Caco-2 (cell line): Measurements from ENCODE around the gene KCNN3. TPM values are rescaled to one million over a fixed set of nuclear protein-coding genes. Genes with fewer than 3 reads are reported as not detected.

Source experiments
- BruUV-seq: library from RNA; stranded (reverse); fragments of 400-500 nt; replicated peaks from 2 replicates; lab custom pipeline; 2021; lab: Mats Ljungman, UMichigan
- CTCF ChIA-PET: fragments of 300-600 bp; sonication (Branson Sonifier 250); formaldehyde crosslinking; loops from one replicate; lab custom pipeline; 2022; ENCODE audit warnings: antibody characterized with exemption; lab: Charles Lee
- POLR2A ChIA-PET: fragments of 300-600 bp; sonication (Branson Sonifier 250); formaldehyde crosslinking; loops from one replicate; lab custom pipeline; 2022; ENCODE audit warnings: antibody characterized with exemption; lab: Charles Lee
- DNase-seq, 2 experiments: peaks; one replicate each; pipeline versions ENCODE4 v3.0.0 to v3.0.0-alpha.2; 2020 to 2022
- H3K27me3 ChIP-seq: replicated peaks from 2 replicates; pipeline ENCODE4 v1.6.0; 2011; ENCODE audit warnings: low read length; ENCODE audit not compliant: control insufficient read depth, insufficient read depth
- H3K36me3 ChIP-seq: 2 replicates; pipeline ENCODE4 v1.5.1; 2011; ENCODE audit warnings: low read length; ENCODE audit not compliant: control insufficient read depth, insufficient read depth
- H3K4me1 ChIP-seq: fragments of 250-450 bp; sonication (Bioruptor Pico); 2 replicates; pipeline ENCODE4 v1.5.1; 2020; ENCODE audit warnings: mild to moderate bottlenecking
- H3K4me3 ChIP-seq: 2 replicates; pipeline ENCODE4 v1.5.1; 2011; ENCODE audit warnings: low read depth, mild to moderate bottlenecking, control low read depth, low read length
- H3K9me3 ChIP-seq: fragments of 250-450 bp; sonication (Bioruptor Pico); 2 replicates; pipeline ENCODE4 v1.5.1; 2020; ENCODE audit warnings: mild to moderate bottlenecking, moderate library complexity
- H3K27ac Mint-ChIP-seq: one replicate; pipeline ENCODE4 v1.8.0; 2022; ENCODE audit warnings: mixed read lengths; ENCODE audit not compliant: unreplicated experiment
- H3K27me3 Mint-ChIP-seq: one replicate; pipeline ENCODE4 v1.8.0; 2022; ENCODE audit warnings: mixed read lengths; ENCODE audit not compliant: insufficient read depth, unreplicated experiment
- H3K36me3 Mint-ChIP-seq: one replicate; pipeline ENCODE4 v1.8.0; 2022; ENCODE audit warnings: mild to moderate bottlenecking, mixed read lengths; ENCODE audit not compliant: insufficient read depth, unreplicated experiment
- H3K4me1 Mint-ChIP-seq: one replicate; pipeline ENCODE4 v1.8.0; 2022; ENCODE audit warnings: low read depth, mixed read lengths; ENCODE audit not compliant: unreplicated experiment
- H3K4me3 Mint-ChIP-seq: one replicate; pipeline ENCODE4 v1.8.0; 2022; ENCODE audit warnings: mild to moderate bottlenecking, moderate library complexity, mixed read lengths; ENCODE audit not compliant: unreplicated experiment
- H3K9me3 Mint-ChIP-seq: one replicate; pipeline ENCODE4 v1.8.0; 2022; ENCODE audit warnings: mixed read lengths; ENCODE audit not compliant: unreplicated experiment
- CTCF ChIP-seq, 2 experiments: fragments of 200-600 bp in 1 of 2; IDR thresholded peaks; 1 replicate in 1 of 2; 2 replicates in 1 of 2; pipeline versions ENCODE4 v1.5.1 to v1.8.0; 2011 to 2022; ENCODE audit warnings: antibody characterized with exemption in 1 of 2, control low read depth in 1 of 2, inconsistent platforms in 1 of 2, low read depth in 1 of 2, low read length in 1 of 2, mild to moderate bottlenecking in 1 of 2, moderate library complexity in 1 of 2; ENCODE audit not compliant: insufficient read depth in 1 of 2, severe bottlenecking in 1 of 2, unreplicated experiment in 1 of 2
- intact Hi-C: fragments of 100-400 bp; cut with micrococcal nuclease; formaldehyde crosslinking; loops from one replicate; pipeline ENCODE4 v1.10.0; 2022; ENCODE audit not compliant: unreplicated experiment
- total RNA-seq: library from RNA; stranded (reverse); gene quantifications from 2 replicates; pipeline ENCODE4 v1.2.3, GENCODE V29; 2022

KCNN3 gene
- total RNA-seq, 1 experiment from 2014 or later = 0.05 TPM

GRCh38 chr1:154705544-154705943 lies 164.5 kb downstream of the KCNN3 start:
- Mint-ChIP-seq H3K27me3 (peaks cover 11% of the 10 kb centered on the region), H3K36me3 (no peaks in the 10 kb centered on the region), H3K4me3 (no peak overlapping the region), H3K4me1 (peaks cover 5% of the 10 kb centered on the region), H3K27ac (no peak overlapping the region), H3K9me3 (no peaks in the 10 kb centered on the region)
- no peak for TF ChIP-seq CTCF (IDR thresholded peaks at IDR 0.05; ENCODE audit: insufficient read depth in 1 of 2, low read depth in 1 of 2, low read length in 1 of 2, severe bottlenecking in 1 of 2, unreplicated experiment in 1 of 2)
- ChIA-PET CTCF (no interaction called here), POLR2A (no interaction called here)
- intact Hi-C loops = no loop called here
- Histone ChIP-seq H3K4me1 (no peaks in the 10 kb centered on the region), H3K9me3 (no peaks in the 10 kb centered on the region), H3K27me3 (peaks cover 1% of the 10 kb centered on the region), H3K36me3 (no peaks in the 10 kb centered on the region), H3K4me3 (no peak overlapping the region)
- DNase-seq = no peak
- no TSS peak for BruUV-seq

- peaks cover 11% of the 10 kb centered on the region for H3K27me3 Mint-ChIP-seq
- ChIA-PET POLR2A (no interaction called here), CTCF (interaction anchor here (0.5 to 0.7 kb wide), 2 partner anchors 126 to 448 kb away, joined by 3 to 5 read pairs; no protein-coding TSS in a partner anchor)
- H3K36me3 Mint-ChIP-seq = no peaks in the 10 kb centered on the region
- DNase-seq = no peak
- Histone ChIP-seq H3K4me1 (no peaks in the 10 kb centered on the region), H3K4me3 (no peak overlapping the region), H3K36me3 (no peaks in the 10 kb centered on the region), H3K27me3 (no peaks in the 10 kb centered on the region), H3K9me3 (no peaks in the 10 kb centered on the region)
- intact Hi-C loops = no loop called here
- no peaks in the 10 kb centered on the region for H3K9me3 Mint-ChIP-seq
- TF ChIP-seq CTCF (IDR thresholded peaks at IDR 0.05; ENCODE audit: insufficient read depth in 1 of 2, low read depth in 1 of 2, low read length in 1 of 2, severe bottlenecking in 1 of 2, unreplicated experiment in 1 of 2) = no peak
- BruUV-seq = no TSS peak
- no peaks in the 10 kb centered on the region for H3K4me1 Mint-ChIP-seq
- H3K4me3 Mint-ChIP-seq = no peak overlapping the region
- H3K27ac Mint-ChIP-seq = no peak overlapping the region
These were observed 166.9 kb downstream of the KCNN3 start for GRCh38 chr1:154703170-154703569.

- H3K27me3 ChIP-seq = no peaks in the 10 kb centered on the region
- CTCF ChIA-PET = interaction anchor here (0.6 to 1.0 kb wide), 2 partner anchors 245 to 531 kb away, joined by 3 read pairs; no protein-coding TSS in a partner anchor
- H3K4me1 Mint-ChIP-seq = no peaks in the 10 kb centered on the region
- DNase-seq = no peak
- no peak for TF ChIP-seq CTCF (IDR thresholded peaks at IDR 0.05; ENCODE audit: insufficient read depth in 1 of 2, low read depth in 1 of 2, low read length in 1 of 2, severe bottlenecking in 1 of 2, unreplicated experiment in 1 of 2)
- peaks cover 12% of the 10 kb centered on the region for H3K27me3 Mint-ChIP-seq
- no peaks in the 10 kb centered on the region for H3K36me3 Mint-ChIP-seq
- BruUV-seq = no TSS peak
- H3K4me1 ChIP-seq = no peaks in the 10 kb centered on the region
- no peak overlapping the region for H3K4me3 Mint-ChIP-seq
- H3K27ac Mint-ChIP-seq = no peak overlapping the region
- H3K4me3 ChIP-seq = no peak overlapping the region
- H3K9me3 Mint-ChIP-seq = no peaks in the 10 kb centered on the region
- POLR2A ChIA-PET = no interaction called here
- no peaks in the 10 kb centered on the region for H3K9me3 ChIP-seq
- intact Hi-C loops = no loop called here
- no peaks in the 10 kb centered on the region for H3K36me3 ChIP-seq
These were observed 171.6 kb downstream of the KCNN3 start for GRCh38 chr1:154698320-154699096.
